Kidney epithelial cell (primary cell): ENCODE data around the gene GSTT2B. TPM values are rescaled to one million over a fixed set of nuclear protein-coding genes. Genes with fewer than 3 reads are reported as not detected.

ENCODE experiments used
- DNase-seq: peaks from one replicate; pipeline ENCODE4 v3.0.0-alpha.2; 2010; ENCODE audit warnings: low read depth
- H3K27me3 ChIP-seq: 2 replicates; pipeline ENCODE4 v1.6.0; 2011; ENCODE audit warnings: low read length; ENCODE audit not compliant: control insufficient read depth, insufficient read depth
- H3K36me3 ChIP-seq: 2 replicates; pipeline ENCODE4 v1.5.1; 2011; ENCODE audit warnings: low read length; ENCODE audit not compliant: control insufficient read depth, insufficient read depth
- H3K4me3 ChIP-seq: 2 replicates; pipeline ENCODE4 v1.5.1; 2011; ENCODE audit warnings: low read depth, mild to moderate bottlenecking, control low read depth, low read length
- total RNA-seq: library from RNA; depleted of rRNA; stranded (reverse); fragments of >200 nt; gene quantifications from 2 replicates; pipeline ENCODE4 v1.2.3, GENCODE V29; 2015
- TF ChIP-seq, protein P1 (sequence below): IDR thresholded peaks from 2 replicates; pipeline ENCODE4 v1.5.1; 2011; ENCODE audit warnings: mild to moderate bottlenecking, moderate library complexity, low read length, control low read depth, inconsistent platforms; ENCODE audit not compliant: insufficient read depth, poor library complexity, severe bottlenecking

GSTT2B gene
- total RNA-seq, 1 donor from 2014 or later = 3.8 TPM

DNA sequence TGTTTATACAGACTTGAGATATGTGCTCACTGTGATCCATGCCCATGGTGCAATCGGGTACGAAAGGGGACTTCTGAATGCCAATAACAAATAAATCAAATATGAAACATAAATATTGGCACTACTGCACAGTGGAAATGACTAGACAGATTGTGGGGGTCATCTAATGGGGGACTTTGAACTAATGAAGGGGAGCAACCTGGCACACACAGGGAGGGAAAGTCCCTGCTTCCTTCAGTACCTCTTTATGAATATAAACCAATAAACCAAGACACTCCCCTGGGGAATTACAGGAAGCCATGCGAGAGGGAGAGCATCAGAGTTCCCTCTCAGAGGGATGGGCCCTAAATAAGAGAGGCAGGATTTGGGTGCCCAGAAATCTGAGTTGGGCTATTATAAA lies 45.7 kb downstream of the GSTT2B start:
- Histone ChIP-seq H3K4me3 (no peak overlapping the region), H3K36me3 (no peaks in the 10 kb centered on the region), H3K27me3 (no peaks in the 10 kb centered on the region)
- no peak for DNase-seq
- TF ChIP-seq, protein P1, sequence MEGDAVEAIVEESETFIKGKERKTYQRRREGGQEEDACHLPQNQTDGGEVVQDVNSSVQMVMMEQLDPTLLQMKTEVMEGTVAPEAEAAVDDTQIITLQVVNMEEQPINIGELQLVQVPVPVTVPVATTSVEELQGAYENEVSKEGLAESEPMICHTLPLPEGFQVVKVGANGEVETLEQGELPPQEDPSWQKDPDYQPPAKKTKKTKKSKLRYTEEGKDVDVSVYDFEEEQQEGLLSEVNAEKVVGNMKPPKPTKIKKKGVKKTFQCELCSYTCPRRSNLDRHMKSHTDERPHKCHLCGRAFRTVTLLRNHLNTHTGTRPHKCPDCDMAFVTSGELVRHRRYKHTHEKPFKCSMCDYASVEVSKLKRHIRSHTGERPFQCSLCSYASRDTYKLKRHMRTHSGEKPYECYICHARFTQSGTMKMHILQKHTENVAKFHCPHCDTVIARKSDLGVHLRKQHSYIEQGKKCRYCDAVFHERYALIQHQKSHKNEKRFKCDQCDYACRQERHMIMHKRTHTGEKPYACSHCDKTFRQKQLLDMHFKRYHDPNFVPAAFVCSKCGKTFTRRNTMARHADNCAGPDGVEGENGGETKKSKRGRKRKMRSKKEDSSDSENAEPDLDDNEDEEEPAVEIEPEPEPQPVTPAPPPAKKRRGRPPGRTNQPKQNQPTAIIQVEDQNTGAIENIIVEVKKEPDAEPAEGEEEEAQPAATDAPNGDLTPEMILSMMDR = no peak

DNA sequence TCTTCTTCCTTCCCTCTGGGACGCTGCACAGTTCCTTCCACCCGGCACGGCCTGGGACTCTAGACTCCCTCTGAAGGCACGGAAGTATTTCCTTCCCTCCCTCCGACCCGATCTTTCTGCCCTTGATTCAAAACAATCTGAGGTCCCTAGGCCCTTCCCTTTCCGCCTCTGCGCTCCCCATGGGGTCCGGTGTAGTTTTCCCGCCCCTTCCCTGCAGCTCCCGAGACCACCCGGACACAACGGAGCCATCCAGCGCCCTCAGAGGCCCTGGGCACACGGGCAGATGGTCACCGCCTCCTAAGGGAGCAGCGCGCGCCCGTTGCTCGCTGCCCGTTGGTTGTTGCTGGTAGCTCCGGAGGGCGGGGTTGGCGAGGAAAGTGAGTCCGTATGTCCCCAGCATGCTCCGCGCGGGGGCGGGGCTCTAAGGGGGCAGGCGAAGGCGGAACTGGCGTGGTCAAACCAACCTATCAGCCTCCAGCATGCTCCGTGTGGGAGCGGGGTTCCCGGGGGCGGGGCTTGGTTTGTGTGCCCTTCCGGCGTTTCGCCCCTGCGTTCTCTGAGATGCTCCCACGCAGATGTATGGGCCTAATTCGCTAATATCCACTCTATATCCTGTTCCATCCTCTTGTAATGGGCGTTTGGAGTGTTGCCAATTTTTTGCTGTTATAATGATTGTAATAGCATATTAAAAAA lies 47.2 kb downstream of the GSTT2B start:
- no peaks in the 10 kb centered on the region for H3K36me3 ChIP-seq

DNA sequence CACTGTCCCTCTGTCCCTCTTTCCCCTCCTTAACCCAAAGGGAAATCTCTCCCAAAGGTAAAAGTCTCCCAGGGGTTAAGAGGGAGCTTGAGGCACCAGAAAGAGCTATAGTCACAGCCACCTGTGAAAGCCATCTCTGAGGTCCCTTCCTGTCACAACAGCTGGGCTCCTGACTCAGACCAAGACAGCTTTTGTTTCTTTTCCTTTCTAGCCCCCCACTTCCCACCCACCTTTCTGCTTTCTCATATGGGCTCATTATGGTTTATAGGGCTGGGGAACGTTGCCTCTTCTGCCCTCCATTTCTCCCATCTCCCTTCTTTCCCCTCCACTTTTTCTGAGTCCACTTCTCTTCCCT lies 47.7 kb downstream of the GSTT2B start:
- H3K27me3 ChIP-seq = no peaks in the 10 kb centered on the region
- peak overlapping the region; percentile 56 for H3K4me3 ChIP-seq
- TF ChIP-seq, protein P1 = no peak
- no peak for DNase-seq
- no peaks in the 10 kb centered on the region for H3K36me3 ChIP-seq

More for the DNA sequence above, 47.2 kb downstream of the GSTT2B start:
- TF ChIP-seq, protein P1 = no peak
- H3K27me3 ChIP-seq = no peaks in the 10 kb centered on the region
- DNase-seq = peak; percentile 97
- peak overlapping the region; percentile 56 for H3K4me3 ChIP-seq

DNA sequence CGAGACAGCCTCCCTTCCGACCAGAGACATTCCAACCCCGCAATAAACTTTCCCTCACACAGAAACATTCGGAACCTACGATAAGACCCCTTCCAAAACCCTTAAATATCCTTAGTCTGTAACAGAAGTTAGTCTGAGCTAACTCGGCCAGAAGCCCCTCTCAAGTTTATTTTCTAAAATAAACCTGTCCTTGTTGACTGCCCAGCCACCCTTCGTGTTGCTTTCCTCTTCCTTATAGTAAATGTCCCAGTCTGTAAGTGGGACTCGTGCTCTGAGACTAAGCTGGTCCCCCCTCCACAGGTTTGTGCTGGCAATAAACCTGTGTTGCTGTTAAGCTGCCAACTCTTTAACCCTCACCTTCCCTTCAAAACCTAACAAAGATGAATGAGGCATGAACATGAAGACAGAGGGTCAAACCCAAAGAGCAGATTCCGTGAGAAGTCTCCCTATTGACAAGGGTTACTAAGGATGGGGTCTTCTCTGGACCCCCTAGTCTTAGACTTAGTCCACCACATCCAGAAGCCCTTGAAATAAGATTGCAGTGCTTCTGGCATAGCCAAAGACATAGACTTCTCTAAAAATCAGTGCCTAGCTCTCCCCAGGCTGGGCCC lies 48.6 kb downstream of the GSTT2B start:
- Histone ChIP-seq H3K36me3 (no peaks in the 10 kb centered on the region), H3K4me3 (no peak overlapping the region), H3K27me3 (no peaks in the 10 kb centered on the region)
- TF ChIP-seq, protein P1 = no peak
- DNase-seq = no peak

DNA sequence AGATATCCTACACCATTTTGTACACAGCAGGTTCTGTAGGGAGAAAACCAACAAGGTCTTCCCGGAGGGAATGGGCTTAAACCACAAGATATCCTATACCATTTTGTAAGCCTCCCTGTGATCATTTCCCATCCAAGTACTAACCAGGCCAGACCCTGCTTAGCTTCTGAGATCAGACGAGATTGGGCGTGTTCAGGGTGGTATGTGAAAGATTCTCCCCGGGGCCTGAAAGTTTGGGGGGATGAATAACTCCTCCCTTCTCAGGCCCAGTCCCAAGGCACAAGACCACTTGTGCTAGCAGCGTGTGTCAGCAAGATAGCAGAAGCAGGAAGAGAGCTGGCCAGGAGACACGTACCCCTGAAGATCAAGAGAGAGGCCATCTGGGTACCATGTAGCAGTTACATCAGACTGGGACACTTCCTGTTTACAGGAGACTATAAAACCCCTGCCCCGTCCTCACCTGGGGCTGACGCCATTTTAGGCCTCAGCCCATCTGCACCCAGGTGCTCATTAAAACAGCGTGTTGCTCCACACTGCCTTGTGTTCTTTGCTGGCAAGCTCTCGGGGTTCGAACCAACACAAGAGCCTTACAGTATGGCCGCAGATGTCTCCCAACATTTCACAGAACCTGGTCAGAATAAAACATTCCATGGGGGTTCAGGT lies 49.5 kb downstream of the GSTT2B start:
- TF ChIP-seq, protein P1 = no peak
- DNase-seq = no peak
- Histone ChIP-seq H3K27me3 (no peaks in the 10 kb centered on the region), H3K36me3 (no peaks in the 10 kb centered on the region), H3K4me3 (no peak overlapping the region)
